DND-41 (cell line): Measurements from ENCODE around the gene DRC3.

Source experiments
- CTCF ChIP-seq: IDR thresholded peaks from 2 replicates; pipeline ENCODE4 v1.5.1; 2012; ENCODE audit warnings: borderline replicate concordance, low read length, moderate library complexity, mild to moderate bottlenecking; ENCODE audit not compliant: poor library complexity, severe bottlenecking; ENCODE audit errors: extremely low read depth
- EZH2 ChIP-seq: IDR thresholded peaks from 3 replicates; pipeline ENCODE4 v1.6.1; 2012; ENCODE audit warnings: borderline replicate concordance, low read depth, mild to moderate bottlenecking, moderate library complexity, low read length, inconsistent platforms; ENCODE audit not compliant: severe bottlenecking

DNA sequence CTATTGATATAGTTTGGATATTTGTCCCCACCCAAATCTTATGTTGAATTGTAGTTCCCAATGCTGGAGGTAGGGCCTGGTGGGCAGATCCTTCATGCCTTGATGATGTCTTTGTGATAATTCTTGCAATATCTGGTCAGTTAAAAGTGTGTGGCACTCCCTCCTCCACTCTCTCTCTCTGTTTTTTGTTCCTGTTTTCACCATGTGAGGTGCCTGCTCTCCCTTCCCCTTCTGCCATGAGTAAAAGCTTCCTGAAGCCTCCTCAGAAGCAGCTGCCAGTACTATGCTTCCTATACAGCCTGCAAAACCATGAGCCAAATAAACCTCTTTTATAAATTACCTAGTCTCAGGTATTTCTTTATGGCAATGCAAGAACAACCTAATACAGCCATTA lies 47.8 kb upstream of the DRC3 start:
- TF ChIP-seq CTCF (no peak), EZH2 (no peak)
